SK-N-SH (cell line): ENCODE results near the gene TBXAS1. TPM values are rescaled to one million over a fixed set of nuclear protein-coding genes. Genes with fewer than 3 reads are reported as not detected.

Source experiments
- CTCF ChIA-PET: fragments of 300-600, 350-600 bp; formaldehyde crosslinking; extraction: SDS; loops from one replicate; lab custom pipeline; 2021; lab: Yijun Ruan, JAX
- POLR2A ChIA-PET: fragments of 350-600 bp; sonication (Branson Sonifier 250); formaldehyde crosslinking; extraction: SDS; loops from one replicate; lab custom pipeline; 2020; ENCODE audit warnings: antibody characterized with exemption, inconsistent platforms; lab: Yijun Ruan, JAX
- DNase-seq: peaks from one replicate; pipeline ENCODE4 v3.0.0; 2012
- H2AFZ ChIP-seq: fragments of 200-600 bp; sonication (generic); 2 replicates; pipeline ENCODE4 v1.8.1; 2016; ENCODE audit warnings: antibody characterized with exemption, mild to moderate bottlenecking, low read depth
- H3F3A ChIP-seq: fragments of 200-600 bp; sonication (generic); replicated peaks from 2 replicates; pipeline ENCODE3; 2016; ENCODE audit warnings: antibody characterized with exemption, mild to moderate bottlenecking; ENCODE audit not compliant: insufficient read depth
- H3K27ac ChIP-seq, 2 experiments: fragments of 200-500 bp in 1 of 2; fragments of 200-600 bp in 1 of 2; sonication (Bioruptor generic) in 1 of 2; sonication (generic), shearing (Covaris generic) in 1 of 2; 2 replicates each; pipeline versions ENCODE4 v1.5.1 to v1.6.1; 2014 to 2016; ENCODE audit warnings: low read depth in 2 of 2, inconsistent platforms in 1 of 2, low read length in 1 of 2, mild to moderate bottlenecking in 1 of 2, mixed read lengths in 1 of 2
- H3K27me3 ChIP-seq: fragments of 200-600 bp; sonication (generic), shearing (Covaris generic); 2 replicates; pipeline ENCODE4 v1.6.1; 2016; ENCODE audit warnings: mixed run types; ENCODE audit not compliant: insufficient read depth
- H3K36me3 ChIP-seq, 2 experiments: fragments of 200-500 bp in 1 of 2; fragments of 200-600 bp in 1 of 2; sonication (Bioruptor generic) in 1 of 2; sonication (generic) in 1 of 2; replicated peaks in 1 of 2; 2 replicates each; pipeline versions ENCODE3 to v1.5.1; 2014 to 2016; ENCODE audit warnings: low read length in 1 of 2, mild to moderate bottlenecking in 1 of 2; ENCODE audit not compliant: insufficient read depth in 2 of 2, control insufficient read depth in 1 of 2
- H3K4me1 ChIP-seq, 2 experiments: fragments of 200-500 bp in 1 of 2; fragments of 200-600 bp in 1 of 2; sonication (Bioruptor generic) in 1 of 2; sonication (generic), shearing (Covaris generic) in 1 of 2; 2 replicates each; pipeline versions ENCODE4 v1.5.1 to v1.6.1; 2014 to 2016; ENCODE audit warnings: low read depth in 1 of 2, low read length in 1 of 2, mixed run types in 1 of 2; ENCODE audit not compliant: insufficient read depth in 2 of 2, control insufficient read depth in 1 of 2
- H3K4me2 ChIP-seq: fragments of 200-600 bp; sonication (generic), shearing (Covaris generic); 2 replicates; pipeline ENCODE4 v1.6.1; 2017; ENCODE audit warnings: mixed run types
- H3K4me3 ChIP-seq, 2 experiments: fragments of 200-500 bp in 1 of 2; fragments of 200-600 bp in 1 of 2; sonication (Bioruptor generic) in 1 of 2; sonication (generic), shearing (Covaris generic) in 1 of 2; 2 replicates each; pipeline versions ENCODE4 v1.5.1 to v1.8.1; 2014 to 2016; ENCODE audit warnings: low read depth in 2 of 2, inconsistent platforms in 1 of 2, low read length in 1 of 2, mild to moderate bottlenecking in 1 of 2, mixed read lengths in 1 of 2, moderate library complexity in 1 of 2
- H3K79me2 ChIP-seq: fragments of 200-600 bp; sonication (generic); 2 replicates; pipeline ENCODE4 v1.8.1; 2017; ENCODE audit warnings: mild to moderate bottlenecking; ENCODE audit not compliant: insufficient read depth
- H3K9ac ChIP-seq: fragments of 200-600 bp; sonication (generic); 2 replicates; pipeline ENCODE4 v1.6.1; 2017; ENCODE audit warnings: mixed run types
- H3K9me2 ChIP-seq: fragments of 200-600 bp; sonication (generic); 2 replicates; pipeline ENCODE4 v1.6.1; 2017; ENCODE audit warnings: mixed run types
- H3K9me3 ChIP-seq: fragments of 200-600 bp; sonication (generic); 2 replicates; pipeline ENCODE4 v1.6.1; 2017; ENCODE audit warnings: mixed run types, mild to moderate bottlenecking, moderate library complexity
- H4K20me1 ChIP-seq: fragments of 200-600 bp; sonication (generic); 2 replicates; pipeline ENCODE4 v1.6.1; 2017; ENCODE audit warnings: mild to moderate bottlenecking, mixed run types; ENCODE audit not compliant: insufficient read depth
- CHD2 ChIP-seq: fragments of 150-350 bp; IDR thresholded peaks from 2 replicates; pipeline ENCODE4 v1.6.1; 2018; ENCODE audit warnings: low read length; ENCODE audit not compliant: partially characterized antibody
- ELF1 ChIP-seq: IDR thresholded peaks from 2 replicates; pipeline ENCODE4 v1.4.0; 2012
- EP300 ChIP-seq, 2 experiments: IDR thresholded peaks; 2 replicates each; pipeline versions ENCODE4 v1.4.0 to v1.6.1; 2012; ENCODE audit warnings: borderline replicate concordance in 1 of 2, low read depth in 1 of 2, low read length in 1 of 2
- FOXJ3 ChIP-seq: sonication (generic); formaldehyde crosslinking; IDR thresholded peaks from 2 replicates; pipeline ENCODE4 v1.5.1; 2020; ENCODE audit warnings: mild to moderate bottlenecking, missing genetic modification reagents
- GATA2 ChIP-seq: sonication (generic); formaldehyde crosslinking; IDR thresholded peaks from 2 replicates; pipeline ENCODE4 v1.5.0; 2020; ENCODE audit warnings: mild to moderate bottlenecking, missing genetic modification reagents
- IRF3 ChIP-seq: fragments of 150-350 bp; IDR thresholded peaks from 2 replicates; pipeline ENCODE4 v1.6.1; 2016; ENCODE audit warnings: mild to moderate bottlenecking, low read depth, low read length
- JUND ChIP-seq: IDR thresholded peaks from 2 replicates; pipeline ENCODE4 v1.4.0; 2012
- MEF2A ChIP-seq: IDR thresholded peaks from 2 replicates; pipeline ENCODE4 v1.4.0; 2012; ENCODE audit warnings: low read depth, borderline replicate concordance
- NFIC ChIP-seq: IDR thresholded peaks from 2 replicates; pipeline ENCODE4 v1.4.0; 2012; ENCODE audit warnings: borderline replicate concordance
- NRF1 ChIP-seq: IDR thresholded peaks from 2 replicates; pipeline ENCODE4 v1.6.1; 2012; ENCODE audit warnings: low read depth, mild to moderate bottlenecking, low read length
- POLR2AphosphoS5 ChIP-seq: IDR thresholded peaks from 2 replicates; pipeline ENCODE4 v1.6.1; 2012; ENCODE audit warnings: low read depth, low read length
- RCOR1 ChIP-seq: fragments of 150-350 bp; IDR thresholded peaks from 2 replicates; pipeline ENCODE4 v1.6.1; 2017; ENCODE audit warnings: antibody characterized with exemption, low read length
- SMC3 ChIP-seq: IDR thresholded peaks from 2 replicates; pipeline ENCODE4 v1.6.1; 2012; ENCODE audit warnings: low read depth, low read length, improper control_type of control experiment
- TEAD4 ChIP-seq: IDR thresholded peaks from 2 replicates; pipeline ENCODE4 v1.4.0; 2012; ENCODE audit warnings: mild to moderate bottlenecking, borderline replicate concordance; ENCODE audit not compliant: insufficient read depth
- YY1 ChIP-seq: IDR thresholded peaks from 2 replicates; pipeline ENCODE4 v1.4.0; 2012; ENCODE audit warnings: low read depth, mild to moderate bottlenecking
- WGBS: methylation state at CpG from one replicate; pipeline ENCODE4 v1.1.6; 2017; ENCODE audit warnings: low lambda C conversion rate; 5-methylcytosine and 5-hydroxymethylcytosine counted together
- polyA plus RNA-seq, 3 experiments: library from polyadenylated mRNA; depleted of rRNA; stranded (reverse); fragments of >200 nt; gene quantifications; 2 replicates each; pipeline ENCODE4 v1.2.3, GENCODE V29; 2012
- TF ChIP-seq, protein P1 (sequence below): fragments of 200-600 bp; sonication (generic); IDR thresholded peaks from 2 replicates; pipeline ENCODE4 v1.6.1; 2017; ENCODE audit warnings: antibody characterized with exemption, mild to moderate bottlenecking, moderate library complexity
- TF ChIP-seq, protein P2 (sequence below): IDR thresholded peaks from 2 replicates; pipeline ENCODE4 v1.4.0; 2012; ENCODE audit warnings: low read depth, borderline replicate concordance

The TBXAS1 gene
- polyA plus RNA-seq, 1 of the 3 experiments (the other 2 are of a cell fraction) = 4.4 TPM

- TF ChIP-seq JUND = peak; percentile 16; the same call in 1 of the 2 replicates
Observed at GRCh38 chr7:140033036-140033435, 204.0 kb downstream of the TBXAS1 start (continued).

GRCh38 chr7:140033779-140034363 lies 204.8 kb downstream of the TBXAS1 start:
- no peaks in the 10 kb centered on the region for H3K9me2 ChIP-seq
- no peaks in the 10 kb centered on the region for H3K36me3 ChIP-seq
- no peak overlapping the region for H3K9ac ChIP-seq
- 93% methylated on average over 14 of the region's 14 CpGs for WGBS
- CTCF ChIA-PET = interaction anchor here (1.0 to 3.2 kb wide), 4 partner anchors 16 to 388 kb away, joined by 3 to 16 read pairs (median 6); no protein-coding TSS in a partner anchor
- no peak overlapping the region for H3K4me3 ChIP-seq
- TF ChIP-seq NRF1 (no peak), YY1 (no peak), SMC3 (no peak), FOXJ3 (CRISPR knock-in tag) (no peak), RCOR1 (no peak), TEAD4 (no peak), EP300 (IDR thresholded peaks at IDR 0.05; ENCODE audit: borderline replicate concordance in 1 of 2, low read depth in 1 of 2, low read length in 1 of 2) (no peak), NFIC (no peak), IRF3 (no peak), MEF2A (no peak), POLR2AphosphoS5 (no peak), ELF1 (no peak), GATA2 (CRISPR knock-in tag) (no peak), CHD2 (no peak)
- TF ChIP-seq, protein P1, sequence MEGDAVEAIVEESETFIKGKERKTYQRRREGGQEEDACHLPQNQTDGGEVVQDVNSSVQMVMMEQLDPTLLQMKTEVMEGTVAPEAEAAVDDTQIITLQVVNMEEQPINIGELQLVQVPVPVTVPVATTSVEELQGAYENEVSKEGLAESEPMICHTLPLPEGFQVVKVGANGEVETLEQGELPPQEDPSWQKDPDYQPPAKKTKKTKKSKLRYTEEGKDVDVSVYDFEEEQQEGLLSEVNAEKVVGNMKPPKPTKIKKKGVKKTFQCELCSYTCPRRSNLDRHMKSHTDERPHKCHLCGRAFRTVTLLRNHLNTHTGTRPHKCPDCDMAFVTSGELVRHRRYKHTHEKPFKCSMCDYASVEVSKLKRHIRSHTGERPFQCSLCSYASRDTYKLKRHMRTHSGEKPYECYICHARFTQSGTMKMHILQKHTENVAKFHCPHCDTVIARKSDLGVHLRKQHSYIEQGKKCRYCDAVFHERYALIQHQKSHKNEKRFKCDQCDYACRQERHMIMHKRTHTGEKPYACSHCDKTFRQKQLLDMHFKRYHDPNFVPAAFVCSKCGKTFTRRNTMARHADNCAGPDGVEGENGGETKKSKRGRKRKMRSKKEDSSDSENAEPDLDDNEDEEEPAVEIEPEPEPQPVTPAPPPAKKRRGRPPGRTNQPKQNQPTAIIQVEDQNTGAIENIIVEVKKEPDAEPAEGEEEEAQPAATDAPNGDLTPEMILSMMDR = no peak
- TF ChIP-seq, protein P2, sequence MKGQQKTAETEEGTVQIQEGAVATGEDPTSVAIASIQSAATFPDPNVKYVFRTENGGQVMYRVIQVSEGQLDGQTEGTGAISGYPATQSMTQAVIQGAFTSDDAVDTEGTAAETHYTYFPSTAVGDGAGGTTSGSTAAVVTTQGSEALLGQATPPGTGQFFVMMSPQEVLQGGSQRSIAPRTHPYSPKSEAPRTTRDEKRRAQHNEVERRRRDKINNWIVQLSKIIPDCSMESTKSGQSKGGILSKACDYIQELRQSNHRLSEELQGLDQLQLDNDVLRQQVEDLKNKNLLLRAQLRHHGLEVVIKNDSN = no peak
- H4K20me1 ChIP-seq = no peaks in the 10 kb centered on the region
- H2AFZ ChIP-seq = no peak overlapping the region; the same call in 1 of the 2 replicates
- POLR2A ChIA-PET = no interaction called here
- no peak for DNase-seq
- H3F3A ChIP-seq = peaks cover 29% of the 10 kb centered on the region
- no peaks in the 10 kb centered on the region for H3K27me3 ChIP-seq
- H3K9me3 ChIP-seq = no peaks in the 10 kb centered on the region
- H3K27ac ChIP-seq = peak overlapping the region in 1 of 2 experiments; percentile 51; a peak in 2 of 4 replicates
- H3K79me2 ChIP-seq = no peaks in the 10 kb centered on the region
- peaks cover 32 to 37% of the 10 kb centered on the region in 2 experiments for H3K4me1 ChIP-seq
- no peak overlapping the region; the same call in 1 of the 2 replicates for H3K4me2 ChIP-seq
